Erythroblast (primary cell): ENCODE data around the gene SIDT2.

Source experiments
- GATA1 ChIP-seq: IDR thresholded peaks from 2 replicates; pipeline ENCODE4 v1.6.1; 2011; ENCODE audit warnings: low read depth, mild to moderate bottlenecking, control low read depth, low read length, moderate library complexity
- POLR2A ChIP-seq: IDR thresholded peaks from 2 replicates; pipeline ENCODE4 v1.6.1; 2011; ENCODE audit warnings: mild to moderate bottlenecking, low read length

GRCh38 chr11:117159892-117160291 is 18.7 kb upstream of the SIDT2 start:
- no peak for TF ChIP-seq GATA1
- TF ChIP-seq POLR2A = no peak
